ENCODE results near the gene ABAT.

The ABAT gene

DNA sequence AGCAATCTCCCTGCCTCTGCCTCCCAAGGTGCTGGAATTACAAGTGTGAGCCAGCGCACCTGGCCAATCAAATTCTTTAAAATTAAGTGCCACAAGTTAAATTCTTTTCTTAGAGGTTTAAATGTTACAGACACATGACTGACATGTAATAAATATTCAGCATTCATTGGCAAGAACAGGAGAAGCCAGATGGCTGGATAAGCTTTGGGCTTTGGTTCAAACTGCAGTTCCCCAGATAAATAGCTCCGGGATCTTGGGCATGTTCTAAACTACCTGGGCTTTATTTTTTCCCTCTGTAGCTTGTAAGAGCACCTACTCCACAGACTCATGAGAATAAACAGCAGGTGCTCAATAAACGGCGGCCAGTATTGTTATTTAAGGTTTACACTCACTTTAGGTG lies 34.1 kb downstream of the ABAT start:
- Histone ChIP-seq H3K27me3 (ENCODE audit: control insufficient read depth, insufficient read depth, low read length) (peaks cover 8% of the 10 kb centered on the region; the same call in 1 of the 2 replicates), H3K9ac (ENCODE audit: low read length) (no peak overlapping the region), H3K27ac (ENCODE audit: low read depth, low read length) (no peak overlapping the region), H3K4me1 (ENCODE audit: control insufficient read depth, insufficient read depth, low read length) (peaks cover 4% of the 10 kb centered on the region; the same call in 1 of the 2 replicates), H3K36me3 (ENCODE audit: control insufficient read depth, insufficient read depth, low read length) (no peaks in the 10 kb centered on the region), H3K4me3 (ENCODE audit: low read depth, low read length) (no peak overlapping the region), H3K9me3 (ENCODE audit: control insufficient read depth, insufficient read depth, low read depth, low read length) (no peaks in the 10 kb centered on the region)

DNA sequence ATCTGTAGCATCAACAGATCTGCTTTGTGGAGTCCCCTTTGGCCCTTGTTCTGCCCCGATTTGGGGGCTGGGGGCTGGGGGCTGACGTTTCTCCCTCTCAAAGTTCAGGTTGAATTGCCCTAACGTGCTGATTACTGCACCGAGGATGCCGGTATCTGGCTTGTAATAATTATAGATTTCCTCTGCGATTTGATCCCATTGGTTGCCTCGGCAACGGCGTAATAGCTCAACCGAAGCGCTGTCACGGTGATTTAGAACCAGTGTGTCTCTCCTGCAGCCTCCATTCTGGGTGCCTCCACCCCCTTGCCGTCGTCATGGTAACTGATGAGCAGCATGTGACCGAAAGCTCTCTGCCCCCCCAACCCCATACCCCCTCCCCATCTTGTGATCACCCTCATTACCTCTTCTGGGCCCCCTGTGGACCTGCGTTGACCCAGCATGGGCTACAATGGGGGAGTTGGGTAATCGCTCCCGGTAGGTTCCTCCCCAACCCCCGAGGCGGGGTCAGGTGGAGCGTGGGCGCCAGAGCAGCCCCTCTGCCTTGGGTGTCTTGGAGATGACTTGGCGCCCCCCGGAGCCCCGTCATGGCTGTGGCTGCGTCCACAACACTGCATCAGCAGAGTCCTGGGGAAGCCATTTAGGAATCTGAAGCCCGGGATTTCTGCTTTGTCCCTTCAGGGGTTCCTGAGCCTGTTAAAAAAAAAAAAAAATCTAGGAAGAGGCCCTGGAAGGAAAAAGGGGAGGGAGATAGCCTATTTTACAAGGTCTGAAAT lies 38.4 kb downstream of the ABAT start:
- no peaks in the 10 kb centered on the region for H3K36me3 ChIP-seq (ENCODE audit: control insufficient read depth, insufficient read depth, low read length)
- peaks cover 14% of the 10 kb centered on the region; the same call in 1 of the 2 replicates for H3K27me3 ChIP-seq (ENCODE audit: control insufficient read depth, insufficient read depth, low read length)
- peaks cover 7% of the 10 kb centered on the region; the same call in 1 of the 2 replicates for H3K4me1 ChIP-seq (ENCODE audit: control insufficient read depth, insufficient read depth, low read length)
- H3K9me3 ChIP-seq (ENCODE audit: control insufficient read depth, insufficient read depth, low read depth, low read length): 0 out of 2 replicates have a peak, but pooled peaks cover 2% of the 10 kb centered on the region
- no peak overlapping the region for H3K9ac ChIP-seq (ENCODE audit: low read length)
- H3K27ac ChIP-seq (ENCODE audit: low read depth, low read length): no peak overlapping the region
- H3K4me3 ChIP-seq (ENCODE audit: low read depth, low read length): peak overlapping the region; percentile 45

DNA sequence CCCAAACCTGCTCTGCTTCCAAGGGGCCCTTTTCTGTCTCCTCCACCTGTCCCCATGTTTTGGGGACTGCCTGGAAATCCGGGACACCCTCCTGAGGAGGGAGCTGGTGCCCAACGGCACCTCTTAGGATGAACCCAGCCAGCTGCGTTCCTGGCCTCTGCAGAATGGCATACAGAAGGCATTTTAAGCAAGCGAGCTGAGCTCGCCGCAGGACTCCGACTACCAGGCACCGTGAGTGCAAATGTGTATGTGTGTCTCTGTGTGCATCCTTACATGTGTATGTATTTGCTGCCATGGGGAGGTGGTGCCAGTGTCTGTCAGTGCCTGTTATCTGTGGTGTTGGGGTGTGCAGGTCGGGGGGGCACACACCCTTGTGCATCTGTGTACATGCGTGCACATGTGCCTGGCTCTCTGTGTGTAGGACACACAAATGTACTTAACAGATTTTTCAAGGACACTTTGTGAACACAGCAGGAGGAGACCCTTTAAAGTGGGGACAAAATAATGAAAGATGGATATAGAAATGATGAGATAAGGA lies 39.3 kb downstream of the ABAT start:
- Histone ChIP-seq H3K27ac (ENCODE audit: low read depth, low read length) (no peak overlapping the region), H3K4me1 (ENCODE audit: control insufficient read depth, insufficient read depth, low read length) (peaks cover 7% of the 10 kb centered on the region; the same call in 1 of the 2 replicates), H3K9me3 (ENCODE audit: control insufficient read depth, insufficient read depth, low read depth, low read length) (0 out of 2 replicates have a peak, but pooled peaks cover 2% of the 10 kb centered on the region), H3K27me3 (ENCODE audit: control insufficient read depth, insufficient read depth, low read length) (peaks cover 14% of the 10 kb centered on the region; the same call in 1 of the 2 replicates), H3K4me3 (ENCODE audit: low read depth, low read length) (no peak overlapping the region), H3K36me3 (ENCODE audit: control insufficient read depth, insufficient read depth, low read length) (no peaks in the 10 kb centered on the region), H3K9ac (ENCODE audit: low read length) (no peak overlapping the region)

DNA sequence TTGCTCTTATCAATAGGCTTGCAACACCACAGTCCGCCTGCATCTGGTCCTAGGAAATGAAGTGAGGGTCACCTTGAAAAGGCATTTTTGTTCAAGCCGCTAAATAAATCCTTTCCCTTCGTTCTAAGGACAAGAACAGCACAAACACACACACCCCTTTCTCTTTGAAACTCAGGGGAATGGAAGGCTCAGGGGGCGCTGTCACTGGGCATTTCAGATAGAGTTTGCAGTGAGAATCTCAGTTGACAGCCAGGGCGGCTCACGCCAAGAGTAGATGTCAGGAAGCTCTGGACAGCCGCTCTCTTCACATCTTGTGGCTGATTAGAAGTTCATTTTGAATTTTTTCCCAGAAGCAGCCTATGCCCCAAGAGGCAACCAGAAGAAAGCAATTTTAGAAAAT lies 39.8 kb downstream of the ABAT start:
- Histone ChIP-seq H3K27me3 (ENCODE audit: control insufficient read depth, insufficient read depth, low read length) (peaks cover 14% of the 10 kb centered on the region; the same call in 1 of the 2 replicates), H3K4me3 (ENCODE audit: low read depth, low read length) (no peak overlapping the region), H3K4me1 (ENCODE audit: control insufficient read depth, insufficient read depth, low read length) (peaks cover 7% of the 10 kb centered on the region; the same call in 1 of the 2 replicates), H3K9me3 (ENCODE audit: control insufficient read depth, insufficient read depth, low read depth, low read length) (0 out of 2 replicates have a peak, but pooled peaks cover 2% of the 10 kb centered on the region), H3K27ac (ENCODE audit: low read depth, low read length) (no peak overlapping the region), H3K36me3 (ENCODE audit: control insufficient read depth, insufficient read depth, low read length) (no peaks in the 10 kb centered on the region), H3K9ac (ENCODE audit: low read length) (no peak overlapping the region)

DNA sequence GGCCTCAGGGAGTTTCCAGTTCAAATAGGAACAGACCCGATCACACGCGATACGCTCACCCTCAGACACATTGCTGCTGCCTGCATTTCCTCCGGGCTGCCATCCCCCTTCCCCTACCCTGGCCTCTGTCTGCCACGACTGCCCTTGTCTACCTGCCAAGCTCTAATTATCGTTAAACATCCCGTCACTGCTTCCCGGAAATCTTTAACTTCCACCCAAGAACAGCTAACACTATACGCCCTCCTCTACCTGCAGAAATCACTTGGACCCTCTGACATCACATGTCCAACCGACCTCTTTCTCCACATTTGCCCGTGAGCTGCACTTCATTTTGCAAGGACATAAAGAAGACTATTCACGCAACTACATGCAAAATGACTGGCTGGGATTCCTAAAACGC lies 40.4 kb downstream of the ABAT start:
- Histone ChIP-seq H3K27ac (ENCODE audit: low read depth, low read length) (no peak overlapping the region), H3K4me3 (ENCODE audit: low read depth, low read length) (no peak overlapping the region), H3K4me1 (ENCODE audit: control insufficient read depth, insufficient read depth, low read length) (peaks cover 7% of the 10 kb centered on the region; the same call in 1 of the 2 replicates), H3K27me3 (ENCODE audit: control insufficient read depth, insufficient read depth, low read length) (peaks cover 14% of the 10 kb centered on the region; the same call in 1 of the 2 replicates), H3K9ac (ENCODE audit: low read length) (no peak overlapping the region), H3K9me3 (ENCODE audit: control insufficient read depth, insufficient read depth, low read depth, low read length) (0 out of 2 replicates have a peak, but pooled peaks cover 2% of the 10 kb centered on the region), H3K36me3 (ENCODE audit: control insufficient read depth, insufficient read depth, low read length) (no peaks in the 10 kb centered on the region)

DNA sequence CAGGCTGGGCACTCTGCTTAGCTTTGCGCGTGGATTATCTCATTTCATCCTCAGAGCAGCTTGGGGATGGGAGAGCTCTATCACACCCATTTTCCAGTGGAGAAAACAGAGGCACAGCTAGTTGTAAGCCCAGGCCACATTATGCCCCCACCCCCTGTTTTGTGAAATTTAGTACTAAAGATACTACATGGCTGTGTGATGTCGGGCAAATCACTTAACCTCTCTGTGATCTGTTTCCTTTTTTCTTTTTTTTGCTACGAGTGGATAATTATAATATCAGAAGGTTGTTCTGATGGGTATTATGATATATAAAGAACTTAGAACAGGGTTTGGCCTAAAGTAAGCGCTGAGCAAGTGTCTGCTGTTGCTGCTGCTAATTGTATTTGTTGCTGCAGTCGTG lies 41.6 kb downstream of the ABAT start:
- peaks cover 14% of the 10 kb centered on the region for H3K4me1 ChIP-seq (ENCODE audit: control insufficient read depth, insufficient read depth, low read length)
- H3K4me3 ChIP-seq (ENCODE audit: low read depth, low read length): no peak overlapping the region
- no peaks in the 10 kb centered on the region for H3K36me3 ChIP-seq (ENCODE audit: control insufficient read depth, insufficient read depth, low read length)
- H3K9ac ChIP-seq (ENCODE audit: low read length): no peak overlapping the region
- 0 out of 2 replicates have a peak, but pooled peaks cover 2% of the 10 kb centered on the region for H3K9me3 ChIP-seq (ENCODE audit: control insufficient read depth, insufficient read depth, low read depth, low read length)
- no peak overlapping the region for H3K27ac ChIP-seq (ENCODE audit: low read depth, low read length)
- H3K27me3 ChIP-seq (ENCODE audit: control insufficient read depth, insufficient read depth, low read length): peaks cover 14% of the 10 kb centered on the region; the same call in 1 of the 2 replicates

DNA sequence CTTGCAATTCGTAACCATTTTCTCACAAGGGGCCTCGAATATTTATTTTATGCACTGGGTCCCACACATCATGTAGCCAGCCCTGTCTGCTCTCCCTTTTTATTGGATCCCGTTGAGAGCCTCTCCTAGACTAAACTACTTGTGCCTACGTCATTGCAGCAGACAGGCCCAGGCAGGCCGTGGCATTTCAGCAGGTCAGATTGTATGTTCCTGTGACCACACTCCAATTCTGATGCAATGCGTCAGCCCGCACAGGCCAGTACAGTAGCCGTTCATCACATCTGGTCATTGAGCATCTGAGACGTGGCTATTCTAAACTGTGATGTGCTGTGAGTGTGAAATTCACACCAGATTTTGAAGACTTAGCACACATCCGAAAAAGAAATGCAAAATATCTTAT lies 42.2 kb downstream of the ABAT start:
- H3K4me1 ChIP-seq (ENCODE audit: control insufficient read depth, insufficient read depth, low read length): peaks cover 20% of the 10 kb centered on the region
- H3K9ac ChIP-seq (ENCODE audit: low read length): no peak overlapping the region
- H3K9me3 ChIP-seq (ENCODE audit: control insufficient read depth, insufficient read depth, low read depth, low read length): 0 out of 2 replicates have a peak, but pooled peaks cover 2% of the 10 kb centered on the region
- no peak overlapping the region for H3K4me3 ChIP-seq (ENCODE audit: low read depth, low read length)
- H3K27me3 ChIP-seq (ENCODE audit: control insufficient read depth, insufficient read depth, low read length): peaks cover 9% of the 10 kb centered on the region; the same call in 1 of the 2 replicates
- no peak overlapping the region for H3K27ac ChIP-seq (ENCODE audit: low read depth, low read length)
- no peaks in the 10 kb centered on the region for H3K36me3 ChIP-seq (ENCODE audit: control insufficient read depth, insufficient read depth, low read length)

DNA sequence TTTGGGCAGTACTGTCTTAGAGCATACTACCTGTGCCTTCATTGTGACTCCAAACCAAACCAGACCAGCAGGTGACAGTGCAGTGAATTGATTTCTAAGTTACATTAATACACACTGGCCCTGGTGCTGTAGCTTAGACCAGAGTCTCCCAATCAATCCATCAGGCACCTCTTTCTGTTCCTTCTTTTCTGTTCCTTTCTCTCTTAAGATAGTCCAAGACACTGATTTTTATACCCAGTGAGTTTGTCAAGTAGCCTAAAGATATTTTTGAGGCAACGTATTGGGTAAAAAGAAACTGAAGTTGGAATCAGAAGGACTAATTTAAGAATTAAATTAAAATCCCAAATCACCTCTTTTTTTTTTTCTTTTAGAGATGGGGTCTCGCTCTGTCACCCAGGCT lies 43.1 kb downstream of the ABAT start:
- peaks cover 7% of the 10 kb centered on the region; the same call in 1 of the 2 replicates for H3K27me3 ChIP-seq (ENCODE audit: control insufficient read depth, insufficient read depth, low read length)
- no peak overlapping the region for H3K9ac ChIP-seq (ENCODE audit: low read length)
- H3K4me1 ChIP-seq (ENCODE audit: control insufficient read depth, insufficient read depth, low read length): peaks cover 26% of the 10 kb centered on the region
- no peak overlapping the region for H3K27ac ChIP-seq (ENCODE audit: low read depth, low read length)
- H3K9me3 ChIP-seq (ENCODE audit: control insufficient read depth, insufficient read depth, low read depth, low read length): 0 out of 2 replicates have a peak, but pooled peaks cover 2% of the 10 kb centered on the region
- H3K36me3 ChIP-seq (ENCODE audit: control insufficient read depth, insufficient read depth, low read length): no peaks in the 10 kb centered on the region
- no peak overlapping the region for H3K4me3 ChIP-seq (ENCODE audit: low read depth, low read length)

DNA sequence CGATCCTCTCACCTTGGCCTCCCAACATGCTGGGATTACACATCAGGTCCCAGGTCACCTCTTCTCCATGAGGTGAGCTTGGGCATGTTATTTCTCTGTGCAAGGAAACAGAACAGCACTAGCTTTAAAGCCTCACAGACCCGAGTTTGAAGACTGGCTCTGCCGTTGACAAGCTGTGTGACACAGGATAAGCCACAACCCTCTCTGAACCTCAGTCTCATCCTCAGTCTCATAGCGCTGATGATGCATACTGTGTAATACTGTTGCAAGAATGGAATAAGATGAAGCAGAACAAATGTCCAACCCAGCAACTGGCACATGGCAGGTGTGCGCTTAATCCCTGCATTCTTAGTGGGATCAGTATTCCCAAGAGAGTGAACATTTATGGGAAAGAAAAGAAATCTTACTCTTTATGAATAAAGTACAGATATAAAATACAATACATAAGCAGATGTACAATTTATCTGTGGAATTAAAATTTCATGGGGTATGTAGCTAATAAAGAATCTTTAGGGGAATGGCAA lies 43.5 kb downstream of the ABAT start:
- Histone ChIP-seq H3K9ac (ENCODE audit: low read length) (no peak overlapping the region), H3K9me3 (ENCODE audit: control insufficient read depth, insufficient read depth, low read depth, low read length) (0 out of 2 replicates have a peak, but pooled peaks cover 2% of the 10 kb centered on the region), H3K27me3 (ENCODE audit: control insufficient read depth, insufficient read depth, low read length) (peaks cover 7% of the 10 kb centered on the region; the same call in 1 of the 2 replicates), H3K27ac (ENCODE audit: low read depth, low read length) (no peak overlapping the region), H3K4me3 (ENCODE audit: low read depth, low read length) (no peak overlapping the region), H3K4me1 (ENCODE audit: control insufficient read depth, insufficient read depth, low read length) (peaks cover 26% of the 10 kb centered on the region), H3K36me3 (ENCODE audit: control insufficient read depth, insufficient read depth, low read length) (no peaks in the 10 kb centered on the region)

DNA sequence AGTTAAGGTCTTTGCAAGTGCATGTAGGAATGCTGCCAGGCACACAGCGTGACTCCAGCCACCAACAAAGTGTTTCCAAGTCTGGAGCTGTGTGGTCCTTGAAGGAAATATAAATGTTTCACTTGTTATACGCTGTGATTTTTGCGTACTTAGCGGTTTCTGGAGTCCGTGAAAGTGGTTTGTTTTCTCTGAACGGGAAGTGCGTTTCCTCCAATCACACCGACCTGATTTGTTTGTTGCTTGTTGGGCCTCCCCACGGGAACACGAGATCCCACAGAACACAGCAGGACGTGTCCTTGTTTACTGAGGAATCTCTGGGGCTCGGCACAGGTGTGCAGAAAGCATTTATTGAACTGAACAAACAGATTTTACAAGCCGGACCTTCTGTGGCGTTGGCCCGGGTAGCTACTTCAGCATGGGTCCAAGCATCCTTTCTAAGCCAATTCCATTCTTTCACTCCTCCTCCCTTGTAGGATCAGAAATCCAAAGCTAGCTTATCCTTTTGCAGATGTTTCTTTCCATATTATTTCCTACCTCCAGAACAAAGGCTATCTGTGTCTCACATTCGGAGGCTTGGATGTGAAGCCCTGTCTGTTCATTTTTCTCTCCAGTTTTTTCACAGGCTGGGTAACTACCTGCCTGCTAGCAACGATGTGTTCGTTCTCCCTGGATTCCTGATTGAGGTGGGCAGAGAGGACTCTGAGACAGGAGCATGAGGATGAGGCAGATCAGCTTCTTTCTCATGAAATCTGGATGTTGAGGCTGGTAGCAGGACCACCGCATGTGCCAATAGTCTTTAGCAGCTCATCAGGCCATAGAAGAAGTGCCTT lies 44.6 kb downstream of the ABAT start:
- Histone ChIP-seq H3K4me1 (ENCODE audit: control insufficient read depth, insufficient read depth, low read length) (peaks cover 18% of the 10 kb centered on the region), H3K4me3 (ENCODE audit: low read depth, low read length) (no peak overlapping the region), H3K9ac (ENCODE audit: low read length) (peak overlapping the region; percentile 7)

More for the DNA sequence above, 44.6 kb downstream of the ABAT start:
- Histone ChIP-seq H3K27me3 (ENCODE audit: control insufficient read depth, insufficient read depth, low read length) (peaks cover 1% of the 10 kb centered on the region; the same call in 1 of the 2 replicates), H3K36me3 (ENCODE audit: control insufficient read depth, insufficient read depth, low read length) (no peaks in the 10 kb centered on the region), H3K27ac (ENCODE audit: low read depth, low read length) (no peak overlapping the region), H3K9me3 (ENCODE audit: control insufficient read depth, insufficient read depth, low read depth, low read length) (0 out of 2 replicates have a peak, but pooled peaks cover 2% of the 10 kb centered on the region)

All from HUES6 (cell line).